ENCODE data around the gene RAB15.
A peak's percentile ranks its signal among the peaks of the same experiment; 100 is the strongest.

Gene RAB15

GRCh38 chr14:64953661-64954060 is 18.5 kb downstream of the RAB15 start:
- no peak overlapping the region for H3K4me3 ChIP-seq (ENCODE audit: low read depth, low read length)
- TF ChIP-seq CTCF (IDR thresholded peaks at IDR 0.05; ENCODE audit: low read depth, low read length, missing control alignments) = no peak
- in situ Hi-C loops (cut with HindIII; ENCODE audit: low sequenced_read_pairs) = no loop called here
- no peak for DNase-seq (ENCODE audit: low read depth)

DNA sequence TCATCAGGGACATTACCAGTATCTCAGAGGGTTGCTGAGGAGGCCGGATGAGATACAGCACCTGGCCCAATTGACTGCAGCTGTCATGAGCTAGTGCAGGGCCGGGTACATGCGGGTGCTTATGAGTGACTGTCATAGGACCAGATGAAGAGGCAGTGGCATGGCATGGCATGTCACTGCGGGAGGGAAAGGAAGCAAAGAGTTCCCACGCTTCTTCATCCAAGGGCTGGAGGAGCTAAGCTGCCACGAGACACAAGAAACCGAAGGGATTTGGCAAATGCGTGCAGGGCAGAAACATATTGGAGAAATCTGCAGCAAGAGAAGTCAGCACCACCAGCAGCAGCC is 18.9 kb downstream of the RAB15 start:
- in situ Hi-C loops (cut with HindIII; ENCODE audit: low sequenced_read_pairs) = no loop called here
- TF ChIP-seq CTCF (IDR thresholded peaks at IDR 0.05; ENCODE audit: low read depth, low read length, missing control alignments) = no peak
- no peak overlapping the region for H3K4me3 ChIP-seq (ENCODE audit: low read depth, low read length)
- DNase-seq (ENCODE audit: low read depth) = no peak

DNA sequence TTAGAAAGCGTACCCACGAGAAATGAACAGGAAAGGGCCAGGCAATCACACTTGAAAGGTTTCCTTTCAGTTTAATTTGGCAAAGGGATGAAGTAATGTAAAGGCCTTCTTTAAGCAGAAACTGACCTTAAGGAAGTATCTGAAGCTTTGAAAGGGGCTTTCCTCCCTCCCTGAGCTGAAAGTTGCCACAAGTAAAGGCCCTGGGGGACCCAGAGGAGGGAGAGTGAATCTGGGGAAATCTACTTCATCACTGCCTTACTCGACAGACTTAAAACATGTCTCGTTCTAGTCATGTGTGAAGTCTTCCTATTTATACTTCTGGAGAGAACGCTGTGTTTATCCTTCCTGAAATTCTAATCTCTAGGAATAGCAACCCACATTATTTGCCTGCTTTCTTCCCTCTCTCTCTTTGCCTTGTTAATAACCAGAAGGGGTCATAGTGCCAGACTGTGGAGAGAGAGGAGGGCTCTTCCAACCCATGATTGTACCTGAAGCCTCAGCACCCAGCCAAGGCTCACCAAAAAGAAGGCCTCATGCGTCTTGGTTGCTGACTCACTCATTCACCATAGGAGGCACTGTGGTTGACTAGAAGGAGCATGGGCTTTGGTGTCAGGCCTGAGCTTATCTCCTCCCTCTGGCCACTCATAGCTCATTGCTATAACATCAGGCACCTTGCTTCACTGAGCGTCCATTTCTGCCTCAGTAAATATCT is 19.4 kb downstream of the RAB15 start:
- TF ChIP-seq CTCF (IDR thresholded peaks at IDR 0.05; ENCODE audit: low read depth, low read length, missing control alignments) = peak; percentile 18
- DNase-seq (ENCODE audit: low read depth) = no peak
- H3K4me3 ChIP-seq (ENCODE audit: low read depth, low read length) = no peak overlapping the region
- in situ Hi-C loops (cut with HindIII; ENCODE audit: low sequenced_read_pairs) = no loop called here

GRCh38 chr14:64951724-64952123 is 20.4 kb downstream of the RAB15 start:
- DNase-seq (ENCODE audit: low read depth) = no peak
- TF ChIP-seq CTCF (IDR thresholded peaks at IDR 0.05; ENCODE audit: low read depth, low read length, missing control alignments) = no peak
- in situ Hi-C loops (cut with HindIII; ENCODE audit: low sequenced_read_pairs) = no loop called here
- no peak overlapping the region for H3K4me3 ChIP-seq (ENCODE audit: low read depth, low read length)

DNA sequence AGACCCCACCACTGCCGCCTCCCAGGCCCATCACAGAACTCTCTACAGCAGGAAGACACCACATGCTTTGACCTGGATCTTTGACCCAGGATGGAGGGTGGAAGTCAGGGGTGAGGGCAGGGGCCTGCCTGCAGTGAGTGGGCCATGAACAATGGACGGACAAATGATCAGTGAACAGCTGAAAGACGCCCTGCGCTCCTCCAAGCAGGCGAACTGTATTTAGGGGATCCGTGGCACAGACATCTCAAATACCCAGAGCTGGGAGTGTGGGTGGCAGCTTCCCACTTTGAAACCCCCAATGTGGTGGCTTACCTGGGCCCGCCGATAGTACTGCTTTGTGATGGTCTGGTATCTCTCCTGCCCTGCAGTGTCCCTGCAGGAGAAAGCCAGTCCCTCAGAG is 20.8 kb downstream of the RAB15 start:
- no peak for DNase-seq (ENCODE audit: low read depth)
- in situ Hi-C loops (cut with HindIII; ENCODE audit: low sequenced_read_pairs) = no loop called here
- H3K4me3 ChIP-seq (ENCODE audit: low read depth, low read length) = no peak overlapping the region
- TF ChIP-seq CTCF (IDR thresholded peaks at IDR 0.05; ENCODE audit: low read depth, low read length, missing control alignments) = no peak

- H3K4me3 ChIP-seq (ENCODE audit: low read depth, low read length) = no peak overlapping the region
- no peak for TF ChIP-seq CTCF (IDR thresholded peaks at IDR 0.05; ENCODE audit: low read depth, low read length, missing control alignments)
- DNase-seq (ENCODE audit: low read depth) = no peak
- in situ Hi-C loops (cut with HindIII; ENCODE audit: low sequenced_read_pairs) = no loop called here
Measured at GRCh38 chr14:64950889-64951288, 21.2 kb downstream of the RAB15 start.
